ENCODE results near the gene MFN1.
"Not testable (repeated sequence)": the region's sequence is repeated elsewhere in the genome, so short reads cannot be mapped to it uniquely, and the experiment has no call there.

Gene MFN1

DNA sequence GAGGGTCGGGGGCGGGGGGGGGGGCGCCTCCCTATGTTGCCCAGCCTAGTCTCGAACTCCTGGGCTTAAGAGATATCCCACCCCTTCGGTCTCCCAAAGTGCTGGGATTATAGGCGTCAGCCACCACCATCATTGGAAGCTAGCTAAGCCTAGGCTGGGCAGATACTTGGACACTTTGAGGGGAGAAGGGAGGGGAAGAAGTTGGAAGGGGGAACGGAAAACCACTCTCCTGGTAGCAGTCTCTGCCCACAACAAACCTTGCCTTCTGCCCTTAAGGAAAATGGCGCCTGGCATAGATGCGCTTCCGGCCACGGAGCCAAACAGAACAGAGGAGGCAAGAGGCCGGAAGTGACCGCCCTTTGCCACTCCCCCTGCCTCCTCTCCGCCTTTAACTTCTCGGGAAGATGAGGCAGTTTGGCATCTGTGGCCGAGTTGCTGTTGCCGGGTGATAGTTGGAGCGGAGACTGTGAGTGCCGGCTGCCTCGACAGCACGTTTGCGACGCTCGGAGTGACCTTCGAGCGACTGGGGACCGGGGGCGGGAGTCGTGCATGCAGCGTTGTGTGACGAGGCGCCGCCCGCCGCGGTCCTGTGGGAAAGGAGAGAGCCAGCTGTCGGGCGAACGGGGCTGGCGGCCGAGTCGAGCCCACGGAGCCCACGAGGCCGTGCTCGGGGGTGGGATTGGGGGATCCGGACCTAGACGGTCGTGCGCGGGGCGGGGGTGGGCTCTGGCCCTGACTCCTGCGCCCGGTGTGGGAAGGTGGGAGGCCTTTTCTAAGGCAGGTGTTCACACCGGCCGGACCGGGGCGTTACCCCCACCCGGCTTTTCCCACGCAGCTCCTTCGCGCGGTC is at the start of gene MFN1:
Gene MFN1, plus strand, starts transcription at position 365 of the 850 bp plus-strand sequence. CDS start 1,143 bp downstream, outside the sequence.
- DNase-seq: peak; percentile 54 to 92

- DNase-seq: no peak
Measured at GRCh38 chr3:179297971-179298725, 49.4 kb upstream of the MFN1 start.

DNA sequence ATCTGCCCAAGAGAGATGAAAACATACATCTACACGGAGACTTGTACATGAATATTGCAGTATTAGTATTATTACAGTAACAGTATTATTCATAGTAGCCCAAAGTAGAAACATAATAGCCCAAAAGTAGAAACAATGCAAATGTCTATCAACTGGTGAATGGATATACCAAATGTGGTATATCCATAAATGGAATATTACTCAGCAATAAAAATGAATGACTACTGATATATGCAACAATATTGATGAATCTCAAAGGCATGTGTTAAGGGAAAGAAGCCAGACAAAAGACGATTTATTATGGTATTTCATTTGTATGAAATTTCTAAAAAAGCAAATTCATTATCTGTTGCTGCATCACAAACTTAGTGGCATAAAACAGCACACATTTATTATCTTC is 48.2 kb upstream of the MFN1 start:
- DNase-seq: no peak

GRCh38 chr3:179299999-179300613 is 47.4 kb upstream of the MFN1 start:
- no peak for DNase-seq

DNA sequence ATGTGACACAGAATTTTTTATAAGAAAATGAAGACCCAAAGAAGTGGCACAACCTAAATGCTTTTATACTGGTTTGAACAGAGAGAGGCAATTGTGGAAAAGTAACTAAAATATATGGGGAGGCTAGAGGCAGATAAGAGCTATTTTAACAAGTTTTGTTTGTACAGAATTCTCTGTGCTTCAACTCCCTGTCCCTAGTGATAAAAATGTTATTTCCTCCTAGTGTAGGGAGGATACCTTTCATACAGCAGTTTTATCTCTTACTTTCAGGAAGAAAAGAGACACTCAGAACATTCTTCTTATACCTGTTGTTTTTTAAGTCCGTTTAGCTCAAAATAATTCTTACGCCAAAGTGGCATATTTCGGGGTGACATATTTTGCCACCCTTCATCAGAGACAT is 45.9 kb upstream of the MFN1 start:
- no peak for DNase-seq

- no peak for DNase-seq
Measured at GRCh38 chr3:179302111-179302510, 45.4 kb upstream of the MFN1 start.

DNA sequence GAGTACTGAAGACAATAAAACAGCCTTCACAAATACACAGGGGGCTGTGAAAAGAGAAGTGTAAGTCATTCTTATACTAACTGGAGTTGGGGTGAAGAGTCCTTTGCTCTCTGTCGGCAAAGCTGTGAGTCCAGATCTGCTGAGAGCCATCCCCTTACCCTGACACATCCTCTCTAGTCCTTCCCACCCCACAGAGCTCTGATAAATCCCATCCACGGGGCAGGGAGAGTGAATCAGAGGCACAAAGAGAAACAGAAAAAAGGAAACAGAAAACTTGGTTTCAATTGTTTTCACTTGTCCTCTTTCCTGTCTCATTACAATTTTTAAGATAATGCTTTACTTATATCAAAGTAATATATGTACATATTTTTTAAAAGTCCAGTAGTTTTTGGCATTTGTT is 42.9 kb upstream of the MFN1 start:
- no peak for DNase-seq

DNA sequence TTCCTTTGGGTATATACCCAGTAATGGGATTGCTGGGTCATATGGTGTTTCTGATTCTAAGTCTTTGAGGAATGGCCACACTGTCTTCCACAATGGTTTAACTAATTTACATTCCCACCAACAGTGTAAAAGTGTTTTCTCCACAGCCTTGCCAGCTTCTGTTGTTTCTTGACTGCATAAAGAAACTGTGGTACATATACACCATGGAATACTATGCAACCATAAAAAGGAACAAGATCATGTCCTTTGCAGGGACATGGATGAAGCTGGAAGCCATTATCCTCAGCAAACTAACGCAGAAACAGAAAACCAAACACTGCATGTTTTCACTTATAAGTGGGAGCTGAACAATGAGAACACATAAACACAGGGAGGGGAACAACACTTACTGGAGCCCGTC is 40.1 kb upstream of the MFN1 start:
- not testable (repeated sequence) for DNase-seq

GRCh38 chr3:179308001-179308400 is 39.5 kb upstream of the MFN1 start:
- DNase-seq: no peak

- no peak for DNase-seq
Measured at GRCh38 chr3:179309225-179310078, 38.1 kb upstream of the MFN1 start.

- DNase-seq: no peak
Measured at GRCh38 chr3:179318876-179319275, 28.6 kb upstream of the MFN1 start.

DNA sequence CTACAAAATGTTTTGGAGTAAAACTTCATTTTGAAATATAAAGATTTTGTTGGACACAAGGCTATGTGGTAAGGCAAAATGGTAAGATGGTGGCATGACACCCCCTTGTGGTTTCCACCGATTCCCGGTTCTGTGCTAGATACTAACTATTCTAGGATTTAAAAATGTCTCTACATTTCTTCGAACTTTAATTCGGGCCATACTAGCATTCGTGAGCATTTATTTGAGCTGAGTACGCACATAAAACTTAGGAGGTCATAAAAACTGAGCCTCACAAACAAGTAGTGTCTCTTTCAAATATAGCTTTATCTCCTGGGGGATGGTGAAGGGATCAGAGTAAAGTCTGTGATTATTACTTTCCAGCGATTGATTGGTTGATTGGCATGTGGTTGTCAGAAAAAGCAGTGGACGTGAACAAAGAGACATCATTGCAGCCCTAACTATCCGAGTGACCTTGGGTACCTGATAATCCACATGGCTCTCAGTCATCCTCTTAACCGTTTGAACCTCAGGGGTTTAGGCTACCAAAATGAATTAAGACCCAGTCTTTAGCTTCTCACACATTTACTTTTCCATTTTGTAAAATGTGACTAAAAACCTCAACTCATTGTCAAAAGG is 25.7 kb upstream of the MFN1 start:
- no peak for DNase-seq

- DNase-seq: peak; percentile 35 to 77
Measured at GRCh38 chr3:179322286-179323196, 25.0 kb upstream of the MFN1 start, which contains the start of gene ZNF639. TSS of gene ZNF639 (plus strand) at chr3:179323031. CDS start at chr3:179328294, 5,263 bp downstream.

DNA sequence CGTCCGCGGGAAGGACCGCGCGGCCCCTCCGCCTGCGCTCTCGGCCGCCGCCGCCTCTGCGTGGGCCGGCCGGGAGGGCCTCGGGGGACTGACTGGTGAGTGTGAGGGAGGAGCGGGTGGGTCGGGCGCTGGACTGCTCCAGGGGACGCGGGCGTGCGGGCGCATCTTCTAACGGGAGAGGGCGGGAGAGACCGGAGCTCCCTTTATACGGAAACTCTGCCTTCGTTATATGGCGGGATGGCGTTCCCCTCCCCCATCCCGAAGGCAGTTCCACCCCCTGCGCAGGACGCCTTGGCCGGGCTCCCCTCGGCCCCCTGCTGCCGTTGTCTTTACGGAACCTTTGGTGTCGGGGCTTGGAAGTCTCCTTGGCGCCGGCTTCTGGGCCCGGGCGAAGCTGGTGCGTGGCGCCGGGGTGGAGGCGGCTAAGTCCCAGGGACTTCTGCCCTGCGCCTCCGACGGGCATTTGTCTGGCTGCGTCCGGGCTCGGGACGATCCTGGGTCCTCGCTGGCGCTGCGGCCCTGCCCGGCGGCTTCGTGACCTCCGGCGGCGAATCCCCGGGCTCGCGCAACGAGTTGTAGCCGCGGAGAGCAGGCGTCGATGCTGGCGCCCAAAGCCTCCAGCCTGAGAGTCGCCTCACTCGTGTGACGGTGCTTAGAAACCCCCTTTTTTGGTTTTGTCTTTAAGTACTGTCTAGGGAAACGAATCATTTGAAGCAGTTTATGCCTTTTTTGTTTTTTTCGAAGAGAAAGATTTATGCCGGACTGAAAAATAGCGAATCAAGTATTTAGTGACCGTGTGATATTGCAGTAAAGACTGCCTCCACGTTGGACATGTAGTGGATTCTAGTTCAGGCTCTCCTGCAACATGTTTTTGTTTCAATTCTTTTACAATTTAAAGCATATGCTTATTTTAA is 24.1 kb upstream of the MFN1 start:
- DNase-seq: peak; percentile 29 to 77

DNA sequence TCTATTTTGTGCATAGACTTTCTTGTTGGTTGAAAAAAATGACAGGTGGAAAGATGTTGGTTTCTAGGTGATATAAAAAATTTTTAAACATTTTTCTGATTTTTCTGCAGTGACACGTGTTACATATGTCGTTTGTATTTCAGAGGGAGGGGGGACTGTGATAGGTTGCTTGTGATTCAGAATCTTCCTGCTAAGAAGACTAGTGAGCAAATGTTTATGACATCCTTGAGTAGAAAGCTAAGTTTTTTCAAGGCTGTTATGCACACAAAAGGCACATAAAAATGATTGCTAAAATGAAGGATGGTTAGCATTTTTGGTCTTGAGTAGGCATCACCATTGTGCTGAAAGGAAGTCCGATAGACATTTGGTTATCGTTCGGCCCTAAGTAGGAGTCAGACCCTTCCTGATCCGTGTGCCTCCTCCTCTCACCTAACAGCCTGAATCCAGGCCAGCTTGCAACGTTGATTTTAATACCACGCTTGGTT is 23.2 kb upstream of the MFN1 start:
- DNase-seq: no peak

DNA sequence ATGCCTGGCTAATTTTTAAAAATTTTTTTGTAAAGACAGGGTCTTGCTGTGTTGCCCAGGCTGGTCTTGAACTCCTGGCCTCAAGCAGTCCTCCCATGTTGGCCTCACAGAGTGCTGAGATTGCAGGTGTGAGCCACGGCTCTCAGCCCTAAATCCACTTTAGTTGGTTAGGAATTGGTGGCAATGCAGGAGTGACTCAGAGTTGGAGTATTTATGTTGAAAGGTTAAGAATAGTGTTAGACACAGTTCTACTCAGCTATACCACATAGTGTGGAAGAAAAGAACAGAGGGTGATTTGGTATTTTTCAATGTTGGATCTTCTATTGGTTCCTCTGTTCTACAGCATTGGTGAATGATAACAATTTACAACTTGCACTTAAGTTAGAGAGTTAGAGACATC is 17.1 kb upstream of the MFN1 start:
- no peak for DNase-seq

GRCh38 chr3:179332240-179332639 is 15.3 kb upstream of the MFN1 start:
- no peak for DNase-seq

DNA sequence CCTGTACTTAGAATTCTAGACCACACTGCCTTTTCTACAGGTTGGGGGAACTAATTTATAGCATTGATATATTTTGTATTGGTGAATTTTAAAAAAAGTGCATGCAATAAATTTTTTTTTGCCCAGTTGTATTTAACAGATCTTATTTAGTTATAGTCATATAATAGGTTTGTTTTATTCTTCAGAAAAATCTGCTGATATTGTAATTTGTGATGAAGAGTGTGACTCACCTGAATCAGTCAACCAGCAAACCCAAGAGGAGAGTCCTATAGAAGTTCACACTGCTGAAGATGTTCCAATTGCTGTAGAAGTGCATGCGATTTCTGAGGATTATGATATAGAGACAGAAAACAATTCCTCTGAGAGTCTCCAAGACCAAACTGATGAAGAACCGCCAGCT is 14.4 kb upstream of the MFN1 start:
- no peak for DNase-seq

GRCh38 chr3:179336345-179336929 is 11.1 kb upstream of the MFN1 start:
- DNase-seq: no peak

Data from bone marrow (tissue), 2 donors.